H1 (cell line): ENCODE data around the gene FSD1. TPM values are rescaled to one million over a fixed set of nuclear protein-coding genes. Genes with fewer than 3 reads are reported as not detected.

Source experiments
- CTCF ChIA-PET: fragments of 300-600 bp; sonication (Branson Sonifier 250); formaldehyde crosslinking; loops from one replicate; lab custom pipeline; 2021; ENCODE audit not compliant: partially characterized antibody; lab: Charles Lee
- POLR2A ChIA-PET: fragments of 300-600 bp; sonication (Branson Sonifier 250); formaldehyde crosslinking; loops from one replicate; lab custom pipeline; 2021; ENCODE audit warnings: inconsistent platforms; ENCODE audit not compliant: partially characterized antibody; lab: Charles Lee
- DNase-seq, 2 experiments: peaks; one replicate each; pipeline versions ENCODE4 v3.0.0 to v3.0.0-alpha.2; 2010 to 2022; ENCODE audit warnings: low spot score in 2 of 2, low read depth in 1 of 2, mixed read lengths in 1 of 2
- FAIRE-seq: peaks from 2 replicates; lab custom pipeline; 2011; peaks lifted over from hg19 to GRCh38; lab: Jason Lieb, UNC
- H2AFZ ChIP-seq: 2 replicates; pipeline ENCODE4 v1.8.1; 2012; ENCODE audit warnings: low read length, inconsistent platforms
- H2AK5ac ChIP-seq: 2 replicates; pipeline ENCODE4 v1.6.1; 2013; ENCODE audit warnings: low read depth, low read length
- H2BK120ac ChIP-seq: replicated peaks from 2 replicates; pipeline ENCODE3; 2013; ENCODE audit warnings: low read depth, low read length, inconsistent platforms
- H2BK12ac ChIP-seq: 2 replicates; pipeline ENCODE4 v1.6.1; 2013; ENCODE audit warnings: low read depth, low read length
- H2BK15ac ChIP-seq: 2 replicates; pipeline ENCODE4 v1.6.1; 2013; ENCODE audit warnings: low read length
- H2BK20ac ChIP-seq: 2 replicates; pipeline ENCODE4 v1.6.1; 2013; ENCODE audit warnings: low read length
- H2BK5ac ChIP-seq: 2 replicates; pipeline ENCODE4 v1.6.1; 2013; ENCODE audit warnings: low read depth, low read length
- H3K14ac ChIP-seq: 2 replicates; pipeline ENCODE4 v1.6.1; 2013; ENCODE audit warnings: inconsistent platforms; ENCODE audit not compliant: insufficient read length
- H3K18ac ChIP-seq: 2 replicates; pipeline ENCODE4 v1.6.1; 2013; ENCODE audit warnings: low read length; ENCODE audit errors: extremely low read depth
- H3K23ac ChIP-seq: 2 replicates; pipeline ENCODE4 v1.6.1; 2013; ENCODE audit warnings: inconsistent platforms; ENCODE audit not compliant: insufficient read length
- H3K23me2 ChIP-seq: 2 replicates; pipeline ENCODE4 v1.6.1; 2013; ENCODE audit warnings: low read depth, low read length
- H3K27ac ChIP-seq: 2 replicates; pipeline ENCODE4 v1.6.1; 2011; ENCODE audit warnings: low read depth, low read length, inconsistent platforms
- H3K27me3 ChIP-seq, 4 experiments: replicated peaks in 1 of 4; 1 replicate in 1 of 4; 2 replicates in 3 of 4; pipeline versions ENCODE4 v1.6.1 to v1.8.1; 2011 to 2013; ENCODE audit warnings: low read length in 3 of 4, mild to moderate bottlenecking in 3 of 4, inconsistent platforms in 2 of 4, mixed read lengths in 2 of 4, moderate library complexity in 1 of 4; ENCODE audit not compliant: control insufficient read depth in 3 of 4, insufficient read depth in 3 of 4; ENCODE audit errors: extremely low read depth in 1 of 4
- H3K36me3 ChIP-seq, 4 experiments: 2 replicates each; pipeline versions ENCODE4 v1.6.1 to v1.8.1; 2011 to 2013; ENCODE audit warnings: mild to moderate bottlenecking in 4 of 4, low read length in 3 of 4, moderate library complexity in 2 of 4, control low read depth in 1 of 4, inconsistent platforms in 1 of 4; ENCODE audit not compliant: insufficient read depth in 4 of 4, control insufficient read depth in 2 of 4
- H3K4ac ChIP-seq: replicated peaks from 2 replicates; pipeline ENCODE3; 2013; ENCODE audit warnings: low read length, low read depth, mixed read lengths, inconsistent platforms; ENCODE audit not compliant: insufficient read length
- H3K4me1 ChIP-seq, 4 experiments: replicated peaks in 1 of 4; 1 replicate in 1 of 4; 2 replicates in 3 of 4; pipeline versions ENCODE4 v1.6.1 to v1.8.1; 2011 to 2013; ENCODE audit warnings: low read length in 3 of 4, inconsistent platforms in 2 of 4, mixed read lengths in 1 of 4; ENCODE audit not compliant: insufficient read depth in 4 of 4, control insufficient read depth in 3 of 4
- H3K4me2 ChIP-seq, 2 experiments: 2 replicates each; pipeline versions ENCODE4 v1.6.1 to v1.8.1; 2011 to 2013; ENCODE audit warnings: low read depth in 2 of 2, low read length in 2 of 2, control low read depth in 1 of 2, inconsistent platforms in 1 of 2, mild to moderate bottlenecking in 1 of 2; ENCODE audit not compliant: insufficient read depth in 1 of 2
- H3K4me3 ChIP-seq, 4 experiments: fragments of 200-600, 300-600 bp in 1 of 4; sonication (generic), shearing (Covaris generic), sonication (Bioruptor Twin) in 1 of 4; 2 replicates each; pipeline versions ENCODE4 v1.5.1 to v1.8.1; 2011 to 2016; ENCODE audit warnings: low read length in 4 of 4, low read depth in 3 of 4, control low read depth in 2 of 4, inconsistent platforms in 2 of 4, mild to moderate bottlenecking in 2 of 4, mixed read lengths in 1 of 4, moderate library complexity in 1 of 4; ENCODE audit not compliant: insufficient read depth in 2 of 4; ENCODE audit errors: extremely low read depth in 1 of 4
- H3K56ac ChIP-seq: replicated peaks from 2 replicates; pipeline ENCODE3; 2013; ENCODE audit warnings: low read depth, mild to moderate bottlenecking, mixed read lengths, low read length, inconsistent platforms; ENCODE audit not compliant: insufficient read length
- H3K79me1 ChIP-seq: 2 replicates; pipeline ENCODE4 v1.6.1; 2013; ENCODE audit warnings: low read depth, low read length, control low read depth
- H3K79me2 ChIP-seq, 2 experiments: 2 replicates each; pipeline versions ENCODE4 v1.6.1 to v1.8.1; 2012 to 2013; ENCODE audit warnings: low read length in 2 of 2, mild to moderate bottlenecking in 2 of 2, inconsistent platforms in 1 of 2; ENCODE audit not compliant: insufficient read depth in 2 of 2, control insufficient read depth in 1 of 2
- H3K9ac ChIP-seq, 4 experiments: replicated peaks in 1 of 4; 1 replicate in 1 of 4; 2 replicates in 3 of 4; pipeline versions ENCODE4 v1.6.1 to v1.8.1; 2011 to 2013; ENCODE audit warnings: low read depth in 3 of 4, low read length in 3 of 4, control low read depth in 2 of 4, mild to moderate bottlenecking in 2 of 4, moderate library complexity in 2 of 4, inconsistent platforms in 1 of 4; ENCODE audit errors: extremely low read depth in 1 of 4
- H3K9me3 ChIP-seq, 2 experiments: 2 replicates each; pipeline versions ENCODE4 v1.6.1 to v1.8.1; 2012 to 2013; ENCODE audit warnings: mild to moderate bottlenecking in 2 of 2, moderate library complexity in 2 of 2, control low read depth in 1 of 2, inconsistent platforms in 1 of 2, low read depth in 1 of 2, low read length in 1 of 2, mixed read lengths in 1 of 2; ENCODE audit not compliant: insufficient read depth in 2 of 2
- H4K20me1 ChIP-seq, 2 experiments: replicated peaks in 1 of 2; 2 replicates each; pipeline versions ENCODE3 to v1.8.1; 2011 to 2013; ENCODE audit warnings: inconsistent platforms in 2 of 2, low read length in 2 of 2, mild to moderate bottlenecking in 1 of 2; ENCODE audit not compliant: insufficient read depth in 2 of 2, control insufficient read depth in 1 of 2
- H4K5ac ChIP-seq: 2 replicates; pipeline ENCODE4 v1.6.1; 2013; ENCODE audit warnings: low read length, low read depth, mixed read lengths, inconsistent platforms; ENCODE audit not compliant: insufficient read length
- H4K8ac ChIP-seq: 2 replicates; pipeline ENCODE4 v1.8.0; 2013; ENCODE audit warnings: mild to moderate bottlenecking, moderate library complexity, low read length, inconsistent platforms; ENCODE audit not compliant: insufficient read depth; ENCODE audit errors: extremely low read depth
- H4K91ac ChIP-seq: replicated peaks from 2 replicates; pipeline ENCODE3; 2013; ENCODE audit warnings: low read length, mixed read lengths, inconsistent platforms; ENCODE audit not compliant: insufficient read length
- ATF2 ChIP-seq: IDR thresholded peaks from 2 replicates; pipeline ENCODE4 v1.6.1; 2012; ENCODE audit warnings: low read length, inconsistent platforms
- ATF3 ChIP-seq: IDR thresholded peaks from 2 replicates; pipeline ENCODE4 v1.6.1; 2011; ENCODE audit warnings: low read depth, mild to moderate bottlenecking, low read length; ENCODE audit not compliant: insufficient read depth
- CBX5 ChIP-seq: fragments of 300-800, 300-1000 bp; sonication (generic); IDR thresholded peaks from 2 replicates; pipeline ENCODE4 v1.7.1; 2016; ENCODE audit warnings: antibody characterized with exemption, low read length, low read depth
- E2F6 ChIP-seq: IDR thresholded peaks from 2 replicates; pipeline ENCODE4 v1.6.1; 2012; ENCODE audit warnings: inconsistent platforms
- HDAC6 ChIP-seq: IDR thresholded peaks from one replicate; pipeline ENCODE4 v1.7.1; 2012; ENCODE audit warnings: low read depth, mild to moderate bottlenecking, inconsistent platforms, low read length, moderate library complexity
- KDM4A ChIP-seq: IDR thresholded peaks from one replicate; pipeline ENCODE4 v1.7.1; 2012; ENCODE audit warnings: low read depth, mild to moderate bottlenecking, moderate library complexity, low read length, inconsistent platforms; ENCODE audit not compliant: severe bottlenecking
- RFX5 ChIP-seq: IDR thresholded peaks from 2 replicates; pipeline ENCODE4 v1.6.1; 2011; ENCODE audit warnings: low read depth, low read length, improper control_type of control experiment, borderline replicate concordance
- WGBS, 2 experiments: shearing (Covaris generic) in 1 of 2; methylation state at CpG; one replicate each; pipeline versions ENCODE4 v1.1.6 to v1.1.7; 2013 to 2015; ENCODE audit warnings: low lambda C conversion rate in 2 of 2, mixed read lengths in 2 of 2, inconsistent platforms in 1 of 2, low coverage in 1 of 2, missing lambda C conversion rate in 1 of 2; ENCODE audit not compliant: insufficient replicate concordance in 2 of 2, insufficient coverage in 1 of 2, insufficient read length in 1 of 2; ENCODE audit errors: extremely low coverage in 1 of 2, missing lambda C conversion rate in 1 of 2; 5-methylcytosine and 5-hydroxymethylcytosine counted together
- polyA plus RNA-seq, 7 experiments: library from polyadenylated mRNA; depleted of rRNA in 3 of 7; stranded (reverse) in 5 of 7; unstranded in 2 of 7; fragments of >200 nt in 5 of 7; fragments of 200-250 nt in 2 of 7; gene quantifications; 1 replicate in 5 of 7; 2 replicates in 1 of 7; 4 replicates in 1 of 7; pipeline versions ENCODE4 v1.2.1 to v1.2.3, GENCODE V29; 2011 to 2013; ENCODE audit warnings: missing spikeins in 2 of 7, mixed read lengths in 2 of 7
- total RNA-seq: library from RNA; stranded (reverse); fragmentation: NEBNext Ultra II Directional; extraction: Animal tissue kit (Norgen Biotek cat#: 25700); gene quantifications from 2 replicates; pipeline ENCODE4 v1.2.1, GENCODE V29; 2021

FSD1 gene
- total and polyA plus RNA-seq, 2 of the 8 experiments (the other 6 are each of a cell fraction or from before 2014, with no cell fraction given), result 58.8 to 181 TPM

DNA sequence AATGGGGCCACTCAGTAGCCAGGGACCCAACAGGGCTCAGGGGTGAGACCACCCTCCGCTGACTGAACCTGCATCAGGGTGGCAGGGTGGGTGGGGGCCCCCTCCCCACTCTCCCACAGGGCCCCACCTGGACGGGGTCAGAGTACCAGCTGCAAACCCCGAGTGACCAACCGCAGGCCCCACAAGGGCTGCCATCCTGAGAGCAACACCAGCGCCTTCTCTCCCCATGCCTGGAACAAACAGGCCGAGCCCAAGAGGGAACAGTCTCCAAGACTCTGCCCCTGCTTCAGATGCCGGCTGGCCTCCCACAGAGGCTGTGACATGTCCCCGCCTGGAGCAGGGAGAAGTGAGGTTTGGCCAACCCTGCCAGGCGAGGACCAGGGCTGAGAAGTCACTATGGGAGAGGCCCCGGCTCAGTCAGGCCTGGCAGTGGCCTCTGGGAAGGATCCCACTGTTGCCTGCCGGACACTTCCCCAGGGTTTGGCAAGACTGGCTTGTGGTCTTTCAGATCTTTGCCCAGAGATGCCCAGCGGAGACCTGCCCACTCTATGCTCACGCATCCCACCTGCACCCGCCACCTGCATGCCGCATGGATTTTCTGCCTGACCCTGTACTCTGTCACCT lies 66.1 kb downstream of the FSD1 start:
- POLR2A ChIA-PET, result interaction anchor here (0.8 to 4.1 kb wide), 10 partner anchors 9 to 107 kb away, joined by 3 to 18 read pairs (median 5); partner anchors contain the start of gene MPND
- TF ChIP-seq CBX5, result no peak
- TF ChIP-seq KDM4A, result no peak
- TF ChIP-seq RFX5, result no peak
- no peak for TF ChIP-seq ATF3
- TF ChIP-seq HDAC6, result no peak
- TF ChIP-seq ATF2, result no peak
- TF ChIP-seq E2F6, result no peak

More for the DNA sequence above, 66.1 kb downstream of the FSD1 start:
- CTCF ChIA-PET, result interaction anchor here (0.7 to 1.8 kb wide), 14 partner anchors 9 to 104 kb away, joined by 3 to 6 read pairs (median 4); no protein-coding TSS in a partner anchor
- Histone ChIP-seq H3K56ac (no peak overlapping the region), H3K9ac (no peak overlapping the region; a peak in 1 of 7 replicates), H2BK20ac (no peak overlapping the region), H3K14ac (no peak overlapping the region), H2BK15ac (no peak overlapping the region), H3K4me1 (peaks cover 0 to 30% (median 24%) of the 10 kb centered on the region in 4 experiments; a peak in 6 of 7 replicates), H3K79me1 (peaks cover 35% of the 10 kb centered on the region), H3K27ac (no peak overlapping the region), H4K8ac (no peak overlapping the region), H2BK5ac (no peak overlapping the region), H4K5ac (no peak overlapping the region), H3K9me3 (no peaks in the 10 kb centered on the region), H3K27me3 (no peaks in the 10 kb centered on the region), H3K4me2 (no peak overlapping the region), H3K23me2 (no peaks in the 10 kb centered on the region), H4K20me1 (peaks cover 26 to 37% of the 10 kb centered on the region in 2 experiments), H4K91ac (no peak overlapping the region), H3K18ac (no peak overlapping the region), H3K4ac (no peak overlapping the region), H2BK120ac (no peak overlapping the region), H2AFZ (no peak overlapping the region), H3K79me2 (peaks cover 0 to 17% of the 10 kb centered on the region in 2 experiments; a peak in 1 of 4 replicates), H2BK12ac (no peak overlapping the region), H3K4me3 (no peak overlapping the region), H3K23ac (no peak overlapping the region), H3K36me3 (peaks cover 0 to 6% (median 2%) of the 10 kb centered on the region in 4 experiments; a peak in 2 of 8 replicates), H2AK5ac (no peak overlapping the region)
- WGBS, 2 experiments, result 99% methylated on average over 12 of the region's 15 CpGs; no CpG with 5 or more reads in 1 of the 2 experiments
- DNase-seq, result peak in 1 of 2 experiments; percentile 44
- FAIRE-seq, result no peak
